ENCODE measurements around the gene ZNF697.

The ZNF697 gene

DNA sequence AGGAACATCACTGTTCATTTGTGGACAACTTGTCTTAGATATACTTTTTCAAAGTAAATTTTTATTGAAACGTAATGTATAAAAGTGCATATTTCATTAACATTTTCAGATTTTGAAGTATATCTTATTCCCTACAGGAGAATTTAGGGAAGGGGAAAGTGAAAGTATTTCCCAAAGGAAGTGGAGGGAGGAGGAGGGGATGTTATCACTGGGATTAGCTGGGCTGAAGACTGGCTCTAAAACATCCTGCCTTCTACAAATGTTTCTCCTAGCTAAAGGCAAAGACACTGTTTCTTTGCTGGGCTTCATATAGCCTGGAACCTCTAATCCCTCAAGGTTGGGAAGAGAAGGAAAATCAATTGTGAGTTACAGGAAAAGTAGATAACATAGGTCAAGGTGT is 7.1 kb upstream of the ZNF697 start:
- H3K9me2 ChIP-seq (replicated peaks; ENCODE audit: insufficient read depth, low read length) = no peaks in the 10 kb centered on the region
- no peaks in the 10 kb centered on the region for H3K36me3 ChIP-seq (ENCODE audit: low read length)
- no peaks in the 10 kb centered on the region for H3F3A ChIP-seq (ENCODE audit: insufficient read depth)
- H3K27ac ChIP-seq (ENCODE audit: low read depth, low read length) = no peak overlapping the region
- no peaks in the 10 kb centered on the region for H4K20me1 ChIP-seq (ENCODE audit: low read depth, low read length)
- H3K4me2 ChIP-seq (ENCODE audit: low read depth, low read length, poor library complexity, severe bottlenecking) = no peak overlapping the region
- H3K79me2 ChIP-seq (ENCODE audit: insufficient read depth, low read length) = no peaks in the 10 kb centered on the region
- no peaks in the 10 kb centered on the region for H3K27me3 ChIP-seq (ENCODE audit: low read length)
- H2AFZ ChIP-seq (ENCODE audit: low read depth, low read length, severe bottlenecking) = no peak overlapping the region
- no peak overlapping the region for H3K4me3 ChIP-seq (ENCODE audit: insufficient read depth, low read length, poor library complexity, severe bottlenecking)
- TF ChIP-seq, protein P1, sequence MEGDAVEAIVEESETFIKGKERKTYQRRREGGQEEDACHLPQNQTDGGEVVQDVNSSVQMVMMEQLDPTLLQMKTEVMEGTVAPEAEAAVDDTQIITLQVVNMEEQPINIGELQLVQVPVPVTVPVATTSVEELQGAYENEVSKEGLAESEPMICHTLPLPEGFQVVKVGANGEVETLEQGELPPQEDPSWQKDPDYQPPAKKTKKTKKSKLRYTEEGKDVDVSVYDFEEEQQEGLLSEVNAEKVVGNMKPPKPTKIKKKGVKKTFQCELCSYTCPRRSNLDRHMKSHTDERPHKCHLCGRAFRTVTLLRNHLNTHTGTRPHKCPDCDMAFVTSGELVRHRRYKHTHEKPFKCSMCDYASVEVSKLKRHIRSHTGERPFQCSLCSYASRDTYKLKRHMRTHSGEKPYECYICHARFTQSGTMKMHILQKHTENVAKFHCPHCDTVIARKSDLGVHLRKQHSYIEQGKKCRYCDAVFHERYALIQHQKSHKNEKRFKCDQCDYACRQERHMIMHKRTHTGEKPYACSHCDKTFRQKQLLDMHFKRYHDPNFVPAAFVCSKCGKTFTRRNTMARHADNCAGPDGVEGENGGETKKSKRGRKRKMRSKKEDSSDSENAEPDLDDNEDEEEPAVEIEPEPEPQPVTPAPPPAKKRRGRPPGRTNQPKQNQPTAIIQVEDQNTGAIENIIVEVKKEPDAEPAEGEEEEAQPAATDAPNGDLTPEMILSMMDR (IDR thresholded peaks at IDR 0.05; ENCODE audit: insufficient read depth, low read length, poor library complexity, severe bottlenecking) = no peak
- TF ChIP-seq EZH2phosphoT487 (conservative IDR thresholded peaks at IDR 0.05; ENCODE audit: low read length) = no peak
- H3K9ac ChIP-seq (ENCODE audit: low read length) = no peak overlapping the region
- H3K9me3 ChIP-seq (ENCODE audit: insufficient read depth, low read length) = no peaks in the 10 kb centered on the region

DNA sequence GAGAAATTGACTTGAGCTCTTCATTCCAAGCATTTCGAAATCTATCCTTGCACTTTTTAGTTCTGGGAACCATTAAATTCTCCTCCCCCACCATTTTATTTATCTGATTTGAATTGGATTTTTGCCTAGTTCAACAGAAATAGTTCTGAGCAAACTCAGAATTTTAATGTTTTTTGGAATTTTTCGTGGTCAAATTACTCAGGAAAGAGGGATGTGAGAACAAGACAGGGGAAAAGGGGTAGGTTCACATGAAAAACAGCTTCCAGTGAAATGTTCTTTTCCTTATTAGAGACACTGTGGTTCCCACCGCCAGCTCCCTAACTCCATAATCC is 5.7 kb upstream of the ZNF697 start:
- no peak overlapping the region for H3K4me3 ChIP-seq (ENCODE audit: insufficient read depth, low read length, poor library complexity, severe bottlenecking)
- TF ChIP-seq, protein P1 (IDR thresholded peaks at IDR 0.05; ENCODE audit: insufficient read depth, low read length, poor library complexity, severe bottlenecking) = no peak
- TF ChIP-seq EZH2phosphoT487 (conservative IDR thresholded peaks at IDR 0.05; ENCODE audit: low read length) = no peak
- H3K9me2 ChIP-seq (replicated peaks; ENCODE audit: insufficient read depth, low read length) = no peaks in the 10 kb centered on the region
- H3K27ac ChIP-seq (ENCODE audit: low read depth, low read length) = no peak overlapping the region
- no peak overlapping the region for H3K9ac ChIP-seq (ENCODE audit: low read length)
- H3K36me3 ChIP-seq (ENCODE audit: low read length) = no peaks in the 10 kb centered on the region
- no peak overlapping the region for H3K4me2 ChIP-seq (ENCODE audit: low read depth, low read length, poor library complexity, severe bottlenecking)
- no peak overlapping the region for H2AFZ ChIP-seq (ENCODE audit: low read depth, low read length, severe bottlenecking)
- no peaks in the 10 kb centered on the region for H3K79me2 ChIP-seq (ENCODE audit: insufficient read depth, low read length)
- H3K9me3 ChIP-seq (ENCODE audit: insufficient read depth, low read length) = no peaks in the 10 kb centered on the region
- no peaks in the 10 kb centered on the region for H3K27me3 ChIP-seq (ENCODE audit: low read length)
- H3F3A ChIP-seq (ENCODE audit: insufficient read depth) = no peaks in the 10 kb centered on the region
- H4K20me1 ChIP-seq (ENCODE audit: low read depth, low read length) = no peaks in the 10 kb centered on the region

DNA sequence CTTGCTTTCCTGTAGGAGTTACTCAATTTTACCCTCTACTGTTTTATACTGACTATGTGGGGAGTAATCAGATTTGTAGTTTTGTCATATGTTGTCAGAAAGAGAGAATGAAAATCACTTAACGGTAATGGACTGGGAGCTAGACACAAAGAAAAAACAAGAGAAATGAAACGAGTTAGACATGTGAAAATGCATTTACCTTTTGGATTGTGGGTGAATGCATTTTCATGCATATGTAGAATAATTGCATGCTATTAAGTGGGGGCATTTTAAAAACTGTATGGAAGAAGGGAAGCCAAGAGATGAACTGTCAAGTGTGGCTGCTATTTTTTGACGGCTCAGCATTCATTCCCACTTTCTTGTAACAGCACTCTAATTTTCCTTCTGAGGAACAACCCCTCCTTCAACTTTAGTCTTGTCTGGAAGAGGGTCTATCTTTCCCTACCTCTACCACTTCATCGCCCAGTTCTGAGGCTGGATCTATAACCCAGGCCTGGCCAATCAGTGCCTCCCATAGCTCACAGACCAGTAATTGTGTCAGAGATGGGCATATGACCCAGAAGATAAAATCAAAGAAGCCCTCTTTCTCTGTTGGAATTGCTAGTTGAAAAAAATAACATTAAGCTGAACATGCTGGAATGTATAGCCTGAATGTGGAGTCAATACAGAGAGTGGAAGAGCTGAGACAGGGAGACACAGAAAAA is 5.2 kb upstream of the ZNF697 start:
- H3K4me3 ChIP-seq (ENCODE audit: insufficient read depth, low read length, poor library complexity, severe bottlenecking) = no peak overlapping the region
- no peak overlapping the region for H3K4me2 ChIP-seq (ENCODE audit: low read depth, low read length, poor library complexity, severe bottlenecking)
- no peak overlapping the region for H3K27ac ChIP-seq (ENCODE audit: low read depth, low read length)
- H4K20me1 ChIP-seq (ENCODE audit: low read depth, low read length) = no peaks in the 10 kb centered on the region
- no peaks in the 10 kb centered on the region for H3K9me3 ChIP-seq (ENCODE audit: insufficient read depth, low read length)
- H3K9ac ChIP-seq (ENCODE audit: low read length) = no peak overlapping the region
- TF ChIP-seq, protein P1 (IDR thresholded peaks at IDR 0.05; ENCODE audit: insufficient read depth, low read length, poor library complexity, severe bottlenecking) = no peak
- no peak for TF ChIP-seq EZH2phosphoT487 (conservative IDR thresholded peaks at IDR 0.05; ENCODE audit: low read length)
- H3K36me3 ChIP-seq (ENCODE audit: low read length) = no peaks in the 10 kb centered on the region
- no peak overlapping the region for H2AFZ ChIP-seq (ENCODE audit: low read depth, low read length, severe bottlenecking)
- H3K79me2 ChIP-seq (ENCODE audit: insufficient read depth, low read length) = no peaks in the 10 kb centered on the region
- H3K9me2 ChIP-seq (replicated peaks; ENCODE audit: insufficient read depth, low read length) = no peaks in the 10 kb centered on the region
- no peaks in the 10 kb centered on the region for H3K27me3 ChIP-seq (ENCODE audit: low read length)
- no peaks in the 10 kb centered on the region for H3F3A ChIP-seq (ENCODE audit: insufficient read depth)

Data from SU-DHL-6 (cell line).